Activated CD4-positive, alpha-beta T cell treated with anti-CD3 and anti-CD28 coated beads, Interleukin-2, amount 50 U/mL, for 48 hours (primary cell): Measurements from ENCODE around the gene IRX2.

Experiments
- DNase-seq, 2 experiments: peaks; one replicate each; pipeline ENCODE4 v3.0.0-alpha.2; 2020

IRX2 gene

GRCh38 chr5:2755681-2756171, 4.2 kb upstream of the IRX2 start:
- no peak for DNase-seq

- DNase-seq: no peak
These were observed 3.7 kb upstream of the IRX2 start for GRCh38 chr5:2755076-2755680.

DNA sequence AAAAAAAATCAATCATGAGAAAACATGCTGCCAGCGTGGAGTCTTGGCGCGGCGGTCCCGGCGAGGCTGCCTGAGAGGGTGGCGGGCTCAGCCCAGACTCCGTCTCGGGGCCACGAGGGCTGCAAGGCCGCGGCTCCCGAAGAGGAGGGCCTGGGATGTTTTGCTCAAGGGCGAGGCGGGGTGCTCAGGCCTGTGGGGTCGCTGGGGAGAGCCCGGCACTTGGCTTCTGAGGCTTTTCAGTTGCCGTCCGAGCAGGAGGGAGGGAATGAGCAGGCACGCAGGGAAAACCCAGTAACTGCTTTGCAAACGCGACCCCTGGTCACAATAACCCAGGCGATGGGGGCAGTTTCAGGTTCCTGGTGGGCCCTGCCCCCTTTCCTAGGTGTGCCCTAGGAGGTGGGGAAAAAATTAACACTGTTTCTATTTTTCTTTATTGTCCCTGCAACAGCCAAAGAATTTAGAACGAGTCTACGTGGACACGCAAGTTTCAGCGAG, 3.2 kb upstream of the IRX2 start:
- no peak for DNase-seq

- no peak for DNase-seq
These were observed 2.3 kb upstream of the IRX2 start for GRCh38 chr5:2753452-2754420.

DNA sequence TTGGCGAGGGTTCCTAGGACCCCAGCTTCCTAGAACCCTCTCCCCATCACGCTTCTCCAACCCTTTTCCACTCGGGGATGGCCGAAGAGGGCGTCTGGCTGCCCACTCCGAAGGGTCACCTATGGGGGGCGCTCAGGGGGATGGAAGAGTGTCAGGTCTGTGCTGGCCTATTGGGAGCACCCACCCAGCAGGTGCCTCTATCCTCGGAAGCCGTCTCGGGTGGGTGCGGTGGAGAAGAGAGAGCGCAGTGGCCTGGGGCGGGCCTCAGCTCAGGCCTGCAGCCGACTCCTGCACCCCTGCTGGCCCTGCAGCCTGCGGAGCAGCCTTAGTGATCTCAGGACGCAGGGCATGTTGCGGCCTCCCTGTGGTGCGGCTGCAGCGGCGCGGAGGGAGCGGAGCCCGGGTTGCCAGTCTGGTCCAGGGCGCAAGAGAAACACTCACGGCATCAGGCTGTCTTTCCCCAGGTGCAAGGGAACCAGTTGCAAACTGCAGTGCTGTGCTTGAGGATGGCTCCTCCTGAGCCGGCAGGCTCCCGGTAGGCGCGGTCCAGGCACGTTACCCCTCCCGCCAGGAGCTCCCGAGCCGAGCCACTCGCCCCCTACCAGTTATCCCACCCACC, 1.5 kb upstream of the IRX2 start:
- DNase-seq: no peak

DNA sequence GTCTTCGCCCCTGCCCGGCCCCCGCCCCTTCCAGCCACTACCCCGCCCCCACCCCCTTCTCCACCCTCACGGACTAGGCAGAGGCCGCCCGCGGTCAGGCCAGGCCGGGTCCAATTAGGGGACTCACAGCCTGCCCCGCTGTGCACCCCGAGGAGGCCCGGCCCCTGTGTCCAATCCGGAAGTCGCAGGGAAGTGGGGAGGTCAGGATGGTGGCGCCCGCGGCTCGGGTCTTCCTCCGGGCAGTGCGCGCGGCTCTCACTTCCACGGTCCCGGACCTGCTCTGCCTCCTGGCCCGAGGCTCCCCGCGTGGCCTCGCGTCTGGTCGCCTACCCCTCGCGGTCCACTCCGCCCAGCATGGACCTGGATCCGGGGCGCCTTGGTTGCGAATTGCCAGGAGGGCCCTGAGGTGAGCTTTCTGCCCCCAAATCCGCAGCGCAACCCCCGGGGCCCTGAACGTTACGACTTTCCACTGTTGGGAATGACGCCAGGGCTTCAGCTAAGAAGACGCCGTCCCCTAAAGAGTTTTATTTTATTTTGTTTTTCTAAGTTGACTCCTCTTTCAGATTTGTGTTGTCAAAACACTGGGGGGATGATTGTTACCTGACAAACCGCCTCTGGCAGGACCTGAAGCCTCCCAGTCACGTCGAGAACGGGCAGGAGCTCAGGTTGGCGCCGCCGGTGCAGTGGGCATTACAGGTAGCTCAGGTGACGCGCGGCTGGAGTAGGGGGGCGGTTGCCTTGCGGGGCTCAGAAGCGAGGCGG, 763 bp upstream of the IRX2 start:
- no peak for DNase-seq

DNA sequence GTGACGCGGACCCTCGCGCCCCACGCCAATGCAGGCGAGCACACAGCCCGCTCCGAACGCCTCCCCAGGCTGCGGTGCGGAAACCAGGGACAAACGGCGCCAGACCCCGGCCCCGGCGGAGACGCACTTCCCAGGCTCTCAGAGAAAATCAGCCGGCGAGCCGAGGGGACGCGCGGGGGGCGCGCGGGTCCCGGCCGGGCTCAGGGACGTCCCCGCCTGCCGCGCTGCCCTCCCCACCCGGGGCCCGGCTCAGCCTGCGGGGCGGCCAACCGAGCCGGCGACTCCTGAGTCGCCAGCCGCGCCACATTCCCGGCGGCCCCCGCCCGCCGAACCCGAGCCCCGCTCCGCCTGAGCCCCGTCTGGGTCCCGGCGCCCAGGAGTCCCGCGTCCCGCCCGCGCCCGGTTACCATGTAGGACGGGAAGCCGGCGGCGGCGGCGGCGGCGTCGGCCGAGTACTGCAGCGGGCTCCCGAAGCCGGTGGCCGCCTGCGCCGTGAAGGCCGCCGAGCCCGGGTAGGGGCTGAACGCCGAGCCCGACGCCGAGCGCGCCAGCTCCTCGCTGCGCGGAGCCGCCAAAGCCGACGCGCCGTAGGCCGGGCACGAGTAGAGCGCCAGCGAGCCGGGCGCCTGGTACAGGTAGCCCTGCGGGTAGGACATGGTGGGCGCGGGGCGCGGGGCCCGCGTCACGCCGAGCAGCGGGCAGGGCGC, 566 bp downstream of the IRX2 start:
- DNase-seq: no peak

GRCh38 chr5:2750026-2750757, 1.3 kb downstream of the IRX2 start:
- no peak for DNase-seq

- DNase-seq: no peak
These were observed 1.9 kb downstream of the IRX2 start for GRCh38 chr5:2749514-2750025.

GRCh38 chr5:2748861-2749513, 2.5 kb downstream of the IRX2 start:
- DNase-seq: no peak

DNA sequence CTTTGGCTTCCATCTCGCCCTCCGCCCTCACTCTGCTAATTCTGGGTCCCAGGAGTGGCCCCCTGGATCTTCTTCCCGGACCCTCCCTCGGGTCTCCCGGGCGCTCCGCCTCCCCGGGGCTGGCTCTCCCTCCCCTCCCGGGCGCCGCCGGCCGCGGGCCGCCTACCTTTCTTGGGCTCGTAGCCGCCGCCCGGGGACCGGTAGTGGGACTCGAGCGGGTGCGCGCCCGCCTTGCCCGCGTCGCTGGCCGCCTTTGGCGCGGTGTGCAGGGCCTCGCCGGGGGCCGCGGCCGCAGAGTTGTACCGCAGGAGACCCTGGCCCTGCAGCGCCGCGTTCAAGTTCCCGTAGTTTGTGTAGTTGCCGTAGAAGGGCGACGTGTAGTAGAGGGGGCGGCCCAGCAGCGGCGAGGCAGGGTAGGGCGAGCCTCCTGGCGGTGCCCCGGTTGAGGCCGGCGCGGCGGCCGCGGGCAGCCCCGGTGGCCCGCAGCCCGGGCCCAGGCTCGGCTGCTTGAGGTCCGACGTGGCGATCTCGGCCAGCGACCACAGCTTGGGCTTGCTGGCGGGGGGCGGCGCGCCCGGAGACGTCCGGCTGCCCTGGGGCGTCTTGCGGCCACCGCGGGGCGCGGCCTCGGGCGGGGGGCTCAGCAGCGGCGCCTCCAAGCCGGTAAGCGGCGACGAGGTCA, 3.2 kb downstream of the IRX2 start:
- DNase-seq: no peak

GRCh38 chr5:2747363-2748162, 3.9 kb downstream of the IRX2 start:
- DNase-seq: no peak

- DNase-seq: no peak
These were observed 4.9 kb downstream of the IRX2 start for GRCh38 chr5:2746561-2747032.

GRCh38 chr5:2744485-2744884, 7.0 kb downstream of the IRX2 start:
- DNase-seq: no peak

GRCh38 chr5:2742921-2743679, 8.4 kb downstream of the IRX2 start:
- no peak for DNase-seq

DNA sequence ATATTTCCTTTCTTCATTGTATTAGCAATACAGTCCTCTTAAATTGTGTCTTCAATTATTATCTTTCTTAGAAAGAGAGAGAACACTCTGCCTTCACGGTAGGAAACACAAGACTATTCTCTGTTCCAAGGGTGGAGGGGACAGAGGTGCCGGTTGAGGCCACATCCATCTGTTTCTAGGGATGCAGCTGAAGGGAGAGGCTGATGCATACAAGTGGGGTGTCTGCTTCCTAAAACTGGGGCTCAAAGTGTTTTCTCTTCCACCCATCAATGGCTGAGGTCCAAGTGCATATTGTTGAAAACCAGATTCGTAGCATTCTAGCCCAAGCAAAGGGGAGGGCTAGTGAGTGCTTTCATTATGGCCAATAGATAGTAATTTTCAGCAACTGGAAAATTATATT, 9.5 kb downstream of the IRX2 start:
- DNase-seq: no peak

GRCh38 chr5:2740876-2741555, 10.5 kb downstream of the IRX2 start:
- DNase-seq: no peak
